ENCODE data around the gene HIVEP3.
A peak's percentile ranks its signal among the peaks of the same experiment; 100 is the strongest.

The HIVEP3 gene

GRCh38 chr1:41668054-41668660 lies 250.6 kb downstream of the HIVEP3 start:
- H3K27ac ChIP-seq (ENCODE audit: low read depth, low read length, poor library complexity, severe bottlenecking) = no peak overlapping the region
- no peaks in the 10 kb centered on the region for H4K20me1 ChIP-seq (ENCODE audit: insufficient read depth, low read length)
- H3F3A ChIP-seq (ENCODE audit: insufficient read depth, low read length) = no peaks in the 10 kb centered on the region
- no peaks in the 10 kb centered on the region for H3K27me3 ChIP-seq (ENCODE audit: insufficient read depth, low read length)
- no peak overlapping the region for H3K9ac ChIP-seq (ENCODE audit: low read length)
- H3K9me2 ChIP-seq (ENCODE audit: low read depth, low read length) = no peaks in the 10 kb centered on the region
- no peaks in the 10 kb centered on the region for H3K36me3 ChIP-seq (ENCODE audit: insufficient read depth, low read length)
- no peak overlapping the region for H2AFZ ChIP-seq (ENCODE audit: low read length)
- H3K79me2 ChIP-seq (ENCODE audit: insufficient read depth, low read length) = no peaks in the 10 kb centered on the region
- no peak overlapping the region for H3K4me2 ChIP-seq (ENCODE audit: low read length)
- H3K9me3 ChIP-seq (ENCODE audit: low read length) = no peaks in the 10 kb centered on the region
- H3K4me3 ChIP-seq (ENCODE audit: low read depth, low read length, poor library complexity, severe bottlenecking) = no peak overlapping the region
- TF ChIP-seq, protein P1, sequence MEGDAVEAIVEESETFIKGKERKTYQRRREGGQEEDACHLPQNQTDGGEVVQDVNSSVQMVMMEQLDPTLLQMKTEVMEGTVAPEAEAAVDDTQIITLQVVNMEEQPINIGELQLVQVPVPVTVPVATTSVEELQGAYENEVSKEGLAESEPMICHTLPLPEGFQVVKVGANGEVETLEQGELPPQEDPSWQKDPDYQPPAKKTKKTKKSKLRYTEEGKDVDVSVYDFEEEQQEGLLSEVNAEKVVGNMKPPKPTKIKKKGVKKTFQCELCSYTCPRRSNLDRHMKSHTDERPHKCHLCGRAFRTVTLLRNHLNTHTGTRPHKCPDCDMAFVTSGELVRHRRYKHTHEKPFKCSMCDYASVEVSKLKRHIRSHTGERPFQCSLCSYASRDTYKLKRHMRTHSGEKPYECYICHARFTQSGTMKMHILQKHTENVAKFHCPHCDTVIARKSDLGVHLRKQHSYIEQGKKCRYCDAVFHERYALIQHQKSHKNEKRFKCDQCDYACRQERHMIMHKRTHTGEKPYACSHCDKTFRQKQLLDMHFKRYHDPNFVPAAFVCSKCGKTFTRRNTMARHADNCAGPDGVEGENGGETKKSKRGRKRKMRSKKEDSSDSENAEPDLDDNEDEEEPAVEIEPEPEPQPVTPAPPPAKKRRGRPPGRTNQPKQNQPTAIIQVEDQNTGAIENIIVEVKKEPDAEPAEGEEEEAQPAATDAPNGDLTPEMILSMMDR (IDR thresholded peaks at IDR 0.05; ENCODE audit: low read length) = no peak
- no peak for TF ChIP-seq EZH2 (IDR thresholded peaks at IDR 0.05; ENCODE audit: borderline replicate concordance, low read length)
- peaks cover 23% of the 10 kb centered on the region for H3K4me1 ChIP-seq (ENCODE audit: insufficient read depth, low read length, severe bottlenecking)

DNA sequence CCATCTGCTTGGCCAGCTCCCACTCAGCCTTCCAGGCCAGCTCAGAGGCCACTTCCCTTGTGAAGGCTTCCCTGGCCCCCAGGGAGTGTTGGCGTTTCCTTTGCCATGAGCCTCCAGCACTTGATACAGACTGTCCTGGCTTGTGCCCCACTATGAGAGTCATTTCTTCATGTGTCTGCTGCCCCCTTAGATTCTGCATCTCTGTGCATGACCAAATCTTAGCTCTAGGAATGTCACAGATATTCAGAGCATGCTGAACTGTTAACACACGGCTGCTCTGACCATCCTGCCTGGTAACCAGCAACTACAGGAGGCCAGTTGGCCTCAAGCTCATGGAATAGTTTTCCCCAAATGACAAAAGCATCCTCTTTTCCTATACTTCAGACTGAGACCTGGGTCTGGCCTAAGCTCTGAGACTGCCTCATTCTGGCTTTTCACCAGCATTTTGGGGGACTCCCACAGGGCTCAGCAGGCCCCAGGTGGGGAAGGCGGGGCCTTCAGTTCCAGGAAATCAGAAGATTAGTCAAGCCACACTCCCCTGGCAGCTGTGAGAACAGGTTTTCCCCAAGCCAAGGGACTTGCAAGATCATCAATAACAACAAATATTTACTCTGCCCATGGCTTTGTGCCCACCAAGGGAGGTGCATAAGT lies 251.6 kb downstream of the HIVEP3 start:
- no peak overlapping the region for H3K4me3 ChIP-seq (ENCODE audit: low read depth, low read length, poor library complexity, severe bottlenecking)
- H3K27me3 ChIP-seq (ENCODE audit: insufficient read depth, low read length) = no peaks in the 10 kb centered on the region
- no peaks in the 10 kb centered on the region for H4K20me1 ChIP-seq (ENCODE audit: insufficient read depth, low read length)
- H3K9ac ChIP-seq (ENCODE audit: low read length) = no peak overlapping the region; the same call in 1 of the 2 replicates
- TF ChIP-seq, protein P1 (IDR thresholded peaks at IDR 0.05; ENCODE audit: low read length) = no peak
- TF ChIP-seq EZH2 (IDR thresholded peaks at IDR 0.05; ENCODE audit: borderline replicate concordance, low read length) = no peak
- H2AFZ ChIP-seq (ENCODE audit: low read length) = no peak overlapping the region
- no peaks in the 10 kb centered on the region for H3K9me2 ChIP-seq (ENCODE audit: low read depth, low read length)
- H3K9me3 ChIP-seq (ENCODE audit: low read length) = no peaks in the 10 kb centered on the region
- no peaks in the 10 kb centered on the region for H3K36me3 ChIP-seq (ENCODE audit: insufficient read depth, low read length)
- H3K79me2 ChIP-seq (ENCODE audit: insufficient read depth, low read length) = no peaks in the 10 kb centered on the region
- peaks cover 14% of the 10 kb centered on the region for H3K4me1 ChIP-seq (ENCODE audit: insufficient read depth, low read length, severe bottlenecking)
- H3K4me2 ChIP-seq (ENCODE audit: low read length) = no peak overlapping the region; the same call in 1 of the 2 replicates
- H3F3A ChIP-seq (ENCODE audit: insufficient read depth, low read length) = no peaks in the 10 kb centered on the region
- H3K27ac ChIP-seq (ENCODE audit: low read depth, low read length, poor library complexity, severe bottlenecking) = peak overlapping the region; percentile 35

- Histone ChIP-seq H3K4me1 (ENCODE audit: insufficient read depth, low read length, severe bottlenecking) (peaks cover 15% of the 10 kb centered on the region), H3K9me3 (ENCODE audit: low read length) (no peaks in the 10 kb centered on the region), H4K20me1 (ENCODE audit: insufficient read depth, low read length) (no peaks in the 10 kb centered on the region), H3K27me3 (ENCODE audit: insufficient read depth, low read length) (no peaks in the 10 kb centered on the region), H3K9me2 (ENCODE audit: low read depth, low read length) (no peaks in the 10 kb centered on the region), H2AFZ (ENCODE audit: low read length) (no peak overlapping the region), H3F3A (ENCODE audit: insufficient read depth, low read length) (no peaks in the 10 kb centered on the region), H3K27ac (ENCODE audit: low read depth, low read length, poor library complexity, severe bottlenecking) (no peak overlapping the region), H3K4me3 (ENCODE audit: low read depth, low read length, poor library complexity, severe bottlenecking) (no peak overlapping the region), H3K36me3 (ENCODE audit: insufficient read depth, low read length) (no peaks in the 10 kb centered on the region), H3K79me2 (ENCODE audit: insufficient read depth, low read length) (no peaks in the 10 kb centered on the region), H3K9ac (ENCODE audit: low read length) (no peak overlapping the region), H3K4me2 (ENCODE audit: low read length) (no peak overlapping the region)
- TF ChIP-seq EZH2 (IDR thresholded peaks at IDR 0.05; ENCODE audit: borderline replicate concordance, low read length) = no peak
- TF ChIP-seq, protein P1 (IDR thresholded peaks at IDR 0.05; ENCODE audit: low read length) = no peak
Measured at GRCh38 chr1:41665962-41666917, 252.5 kb downstream of the HIVEP3 start.

Data from OCI-LY1 (cell line).